ENCODE measurements around the gene AK2. TPM values are rescaled to one million over a fixed set of nuclear protein-coding genes. Genes with fewer than 3 reads are reported as not detected.

Gene AK2
- total and polyA plus RNA-seq, 10 of the 15 experiments (the other 5 are each of a cell fraction or from before 2014, with no cell fraction given), result 52.3 to 500 (median 278) TPM

GRCh38 chr1:32991819-32992488 lies 44.7 kb downstream of the AK2 start (continued):
- TF ChIP-seq PRDM15 (CRISPR knock-in tag; IDR thresholded peaks at IDR 0.05) (0 out of 2 replicates have a peak, but pooled peaks have one; percentile 44), MTA2 (IDR thresholded peaks at IDR 0.05; ENCODE audit: low read depth) (no peak), ETV6 (conservative IDR thresholded peaks at IDR 0.05 in 1 of 2, IDR thresholded peaks at IDR 0.05 in 1 of 2; ENCODE audit: borderline replicate concordance in 1 of 2, low read depth in 1 of 2) (0 out of 4 replicates have a peak, but pooled peaks of 1 of the 2 experiments have one; percentile 40), SKIL (IDR thresholded peaks at IDR 0.05; ENCODE audit: low read depth, poor library complexity, severe bottlenecking) (no peak), USF2 (IDR thresholded peaks at IDR 0.05; ENCODE audit: borderline replicate concordance, low read depth, low read length) (no peak), JUND (IDR thresholded peaks at IDR 0.05; ENCODE audit: low read depth, low read length) (no peak), ZBTB11 (CRISPR knock-in tag; IDR thresholded peaks at IDR 0.05) (no peak), NFYB (IDR thresholded peaks at IDR 0.05; ENCODE audit: insufficient read depth, low read depth, low read length) (0 out of 2 replicates have a peak, but pooled peaks have one; percentile 15)
